NOMO-1 treated with DMSO at 0.1 percent for 48 hours (cell line): ENCODE results near the gene NTN1.
"Not testable (repeated sequence)": the region's sequence is repeated elsewhere in the genome, so short reads cannot be mapped to it uniquely, and the experiment has no call there.

Source experiments
- DNase-seq: peaks from one replicate; lab custom pipeline; 2025; ENCODE audit not compliant: unreplicated experiment; lab: John Stamatoyannopoulos, UW

NTN1 gene

GRCh38 chr17:9151091-9151490, 129.8 kb downstream of the NTN1 start:
- no peak for DNase-seq

DNA sequence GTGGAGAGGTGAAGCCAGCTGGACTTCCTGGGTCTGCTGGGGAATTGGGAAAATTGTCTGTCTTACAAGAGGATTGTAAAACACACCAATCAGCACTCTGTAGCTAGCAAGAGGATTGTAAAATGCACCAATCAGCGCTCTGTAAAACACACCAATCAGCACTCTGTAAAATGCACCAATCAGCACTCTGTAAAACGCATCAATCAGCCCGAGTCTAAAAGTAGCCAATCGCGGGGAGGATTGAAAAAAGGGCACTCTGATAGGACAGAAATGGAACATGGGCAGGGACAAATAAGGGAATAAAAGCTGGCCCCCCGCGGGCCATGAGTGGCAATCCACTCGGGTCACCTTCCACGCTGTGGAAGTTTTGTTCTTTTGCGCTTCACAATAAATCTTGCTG, 130.4 kb downstream of the NTN1 start:
- not testable (repeated sequence) for DNase-seq

DNA sequence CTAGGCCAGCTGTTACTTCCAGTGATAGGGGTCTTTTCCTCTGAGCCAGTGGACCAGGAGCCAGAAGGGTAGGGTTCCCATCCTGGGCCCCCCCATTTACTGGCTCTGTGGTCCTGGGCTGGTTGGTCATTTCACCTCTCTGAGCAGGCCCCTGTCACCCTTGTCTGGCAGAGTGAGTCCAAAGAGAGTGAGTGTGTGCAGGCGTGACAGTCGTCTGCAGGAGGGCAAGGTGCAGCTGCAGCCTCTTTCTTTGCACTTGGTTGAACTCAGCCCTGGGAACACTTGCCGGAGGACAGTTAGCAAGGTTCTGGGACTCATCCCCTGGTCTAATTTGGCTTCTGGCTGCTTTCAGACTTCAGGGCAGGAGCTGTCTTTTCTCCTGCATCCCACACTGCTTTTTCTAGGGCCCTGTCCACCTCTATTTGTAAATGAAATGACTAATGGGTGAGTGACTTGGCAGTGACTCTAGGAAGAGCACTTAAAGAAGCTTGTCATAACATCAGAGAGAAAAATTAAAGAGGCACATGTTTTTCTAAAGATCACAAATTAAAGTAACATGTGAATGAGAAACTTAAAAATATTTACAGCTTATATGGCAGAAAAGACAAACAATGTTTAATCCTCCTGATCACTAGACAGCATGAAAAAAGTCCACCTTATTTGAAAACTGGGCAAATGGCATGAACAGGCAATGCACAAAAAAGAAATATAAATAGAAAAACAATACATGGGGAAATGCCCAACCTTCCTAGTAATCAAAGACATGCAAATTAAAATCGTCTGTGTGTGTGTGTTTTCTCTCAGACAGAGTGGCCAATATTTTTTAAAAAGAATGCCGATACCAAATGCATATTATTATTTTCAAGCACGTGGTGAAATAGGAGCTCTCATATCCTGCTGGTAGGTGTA, 137.5 kb downstream of the NTN1 start:
- no peak for DNase-seq

- DNase-seq, result no peak
Measured at GRCh38 chr17:9162275-9162985, 141.1 kb downstream of the NTN1 start.

- no peak for DNase-seq
Measured at GRCh38 chr17:9166788-9167187, 145.5 kb downstream of the NTN1 start.

DNA sequence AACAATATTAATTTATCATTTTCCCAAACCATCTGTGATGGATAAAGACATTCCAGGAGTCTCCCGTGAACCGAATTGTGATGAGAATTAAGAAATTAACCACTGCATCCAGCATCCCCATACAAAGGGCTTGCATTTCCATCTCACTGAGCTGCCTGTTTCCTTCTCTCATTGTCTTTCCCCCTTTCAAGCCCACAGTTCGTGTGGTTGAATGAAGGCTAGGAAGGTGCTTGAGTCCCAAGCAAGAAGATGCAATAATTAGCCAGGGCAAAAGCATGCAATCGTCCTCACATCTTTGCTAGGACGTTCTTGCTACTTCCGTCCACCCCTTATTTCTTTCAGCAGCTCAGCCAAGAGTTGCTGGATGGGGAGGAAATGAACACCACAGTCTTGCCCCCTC, 146.1 kb downstream of the NTN1 start:
- DNase-seq, result no peak

- no peak for DNase-seq
Measured at GRCh38 chr17:9169116-9169515, 147.8 kb downstream of the NTN1 start.

- no peak for DNase-seq
Measured at GRCh38 chr17:9170336-9170735, 149.0 kb downstream of the NTN1 start.

DNA sequence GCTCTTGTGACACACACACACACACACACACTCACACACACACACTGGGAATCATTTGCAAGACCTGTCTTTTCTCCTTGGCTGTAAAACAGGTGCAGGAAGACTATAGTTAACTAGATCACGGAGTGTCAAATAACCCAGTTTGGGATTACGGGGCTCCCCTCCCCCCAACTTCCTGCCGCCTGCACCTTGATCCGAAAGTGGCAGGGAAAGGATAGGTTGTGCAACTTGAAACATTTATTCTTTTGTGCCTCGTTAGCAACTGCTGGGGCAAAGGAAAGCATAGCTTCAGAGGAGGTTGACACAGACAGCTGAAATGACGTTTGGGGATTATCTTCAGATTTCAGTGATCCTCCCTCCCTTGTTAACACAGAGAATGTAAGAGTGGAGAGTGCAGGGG, 149.5 kb downstream of the NTN1 start:
- DNase-seq, result no peak

DNA sequence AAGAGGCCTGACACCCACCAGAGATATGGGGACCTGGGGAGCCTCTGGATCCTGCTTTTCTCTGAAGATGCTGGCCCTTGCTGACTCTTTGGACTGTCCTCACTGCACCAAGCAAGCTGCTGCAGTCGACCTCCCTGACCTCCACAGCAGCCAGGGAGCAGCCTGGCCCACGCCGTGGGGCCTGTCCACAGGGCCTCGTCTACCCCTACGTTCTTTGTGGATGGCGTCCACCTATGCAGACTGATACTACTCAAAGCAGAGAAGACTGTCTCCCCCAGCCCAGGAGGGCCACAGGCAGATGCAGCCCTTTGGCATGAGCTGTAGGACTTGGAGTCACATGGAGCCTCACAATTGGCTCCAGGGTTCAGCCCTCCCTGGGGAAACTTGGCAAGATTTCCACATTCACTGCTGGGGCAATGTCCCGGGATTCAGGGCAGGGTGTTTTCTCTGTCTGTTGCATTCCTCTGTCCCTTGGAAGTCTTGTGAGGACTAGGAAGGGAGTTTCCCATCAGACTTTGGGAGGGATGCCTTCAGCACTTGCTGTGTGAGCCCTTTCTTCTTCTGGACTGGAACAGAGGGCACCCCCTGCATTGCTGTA, 152.2 kb downstream of the NTN1 start:
- no peak for DNase-seq

DNA sequence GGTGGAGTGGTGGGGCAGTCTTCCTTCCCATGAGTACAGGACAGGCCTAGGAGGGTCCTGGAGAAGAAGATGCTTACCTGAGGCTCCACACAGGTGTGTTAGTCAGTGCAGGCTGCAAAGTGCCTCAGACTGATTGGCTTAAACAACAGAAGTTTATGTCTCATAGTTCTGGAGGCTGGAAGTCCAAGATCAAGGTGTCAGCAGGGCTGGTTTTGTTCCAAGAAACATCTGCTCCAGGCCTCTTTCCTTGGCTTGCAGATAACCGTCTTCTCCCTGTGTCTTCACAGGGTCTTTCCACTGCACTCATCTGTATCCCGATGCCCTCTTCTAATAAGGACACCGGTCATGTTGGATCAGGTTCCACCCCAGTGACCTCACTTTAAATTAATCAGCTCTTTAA, 153.0 kb downstream of the NTN1 start:
- no peak for DNase-seq

DNA sequence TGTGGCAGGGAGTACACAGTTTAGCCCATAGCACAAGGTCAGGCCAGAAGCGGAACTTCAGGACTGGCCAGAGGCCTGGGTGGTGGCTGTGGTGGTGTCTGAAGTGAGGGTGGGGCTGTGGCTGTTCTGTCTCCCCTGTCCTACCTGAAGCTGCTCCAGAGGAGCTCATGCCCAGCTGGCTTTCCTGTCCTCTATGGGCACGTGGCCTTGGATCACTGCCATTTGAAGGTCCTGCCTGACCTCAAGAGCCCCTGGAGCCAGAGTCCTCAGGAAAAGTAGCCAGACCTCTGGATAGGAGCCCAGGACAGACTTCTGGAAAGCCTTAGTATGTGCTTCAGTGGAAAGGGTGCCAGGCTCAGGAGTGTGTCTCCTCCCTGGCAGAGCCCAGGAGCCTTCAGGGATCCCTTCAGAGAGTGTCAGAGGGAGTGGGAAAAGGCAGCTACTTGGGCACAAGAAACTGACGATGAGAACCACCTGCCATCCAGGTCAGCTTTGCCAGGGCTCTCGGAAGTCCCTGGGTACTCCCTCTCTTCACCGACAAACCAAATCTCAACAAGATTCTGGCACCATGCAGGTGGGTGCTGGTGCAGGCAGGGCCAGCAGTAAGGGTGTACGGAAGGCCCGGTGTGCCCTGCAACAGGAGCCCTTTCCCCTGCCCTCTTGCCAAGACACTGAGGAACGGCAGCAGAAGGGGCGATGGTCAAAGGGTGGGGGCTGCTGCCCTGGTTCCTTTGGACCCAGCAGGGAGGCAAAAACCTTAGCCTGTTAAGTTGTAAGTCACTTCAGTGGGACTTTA, 153.7 kb downstream of the NTN1 start:
- DNase-seq, result no peak

GRCh38 chr17:9175700-9176467, 154.6 kb downstream of the NTN1 start:
- no peak for DNase-seq

DNA sequence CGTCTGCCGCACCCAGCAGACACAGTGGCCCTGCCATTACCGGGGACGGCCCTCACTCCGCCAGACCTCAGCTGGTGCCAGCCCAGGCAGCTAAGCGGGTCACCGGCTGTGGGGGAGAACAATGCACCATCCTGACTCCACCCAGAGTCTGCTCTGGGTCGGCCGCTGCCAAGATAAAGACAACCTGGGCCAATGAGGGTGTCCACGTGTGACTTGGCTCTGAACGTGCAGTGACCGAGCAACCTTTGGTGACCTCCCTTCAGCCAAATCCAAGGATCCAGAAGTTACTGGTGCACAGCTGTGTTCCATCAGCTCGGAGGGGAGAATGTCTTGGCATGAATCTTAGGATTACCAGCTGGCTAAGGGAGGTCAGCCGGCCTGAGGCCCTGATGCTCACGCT, 155.9 kb downstream of the NTN1 start:
- DNase-seq, result no peak

DNA sequence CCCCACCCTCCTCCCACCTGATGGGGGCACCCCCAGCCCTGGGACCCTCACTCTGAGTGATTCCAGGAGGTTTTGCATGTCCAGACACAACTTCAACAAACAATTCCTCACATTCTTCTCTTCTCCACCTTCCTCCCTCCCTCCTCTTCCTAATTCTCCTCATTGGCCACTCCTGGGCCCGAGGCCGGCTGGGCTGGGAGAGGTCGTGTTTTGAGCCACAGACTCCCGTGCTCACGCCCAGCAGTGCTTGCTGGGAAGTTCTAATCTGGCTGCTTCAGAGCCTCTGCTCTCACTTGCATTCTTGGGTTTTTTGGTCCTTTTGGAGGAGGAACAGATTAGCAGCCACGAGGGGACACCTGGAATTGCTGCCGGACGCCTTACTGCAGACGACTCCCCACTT, 157.0 kb downstream of the NTN1 start:
- DNase-seq, result no peak

- no peak for DNase-seq
Measured at GRCh38 chr17:9179602-9180001, 158.3 kb downstream of the NTN1 start.

DNA sequence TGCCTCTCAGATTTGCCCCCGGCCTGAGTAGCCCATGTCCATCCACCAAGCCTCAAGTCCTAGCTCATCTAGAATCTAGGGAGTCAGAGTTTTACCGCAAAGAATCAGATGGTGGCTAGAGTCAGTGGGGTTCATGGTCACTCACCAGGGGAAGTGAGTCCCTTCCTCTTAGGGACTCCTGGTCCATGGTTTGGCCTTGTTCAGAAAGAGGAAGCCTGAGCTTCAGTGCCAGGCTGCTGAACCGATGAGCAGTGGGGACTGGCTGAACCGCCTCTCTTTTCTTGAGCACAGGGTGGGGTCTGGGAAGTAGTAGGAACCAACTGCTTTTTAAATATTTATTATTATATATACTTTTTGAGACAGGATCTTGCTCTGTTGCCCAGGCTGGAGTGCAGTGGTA, 160.3 kb downstream of the NTN1 start:
- peak; percentile 63 for DNase-seq

DNA sequence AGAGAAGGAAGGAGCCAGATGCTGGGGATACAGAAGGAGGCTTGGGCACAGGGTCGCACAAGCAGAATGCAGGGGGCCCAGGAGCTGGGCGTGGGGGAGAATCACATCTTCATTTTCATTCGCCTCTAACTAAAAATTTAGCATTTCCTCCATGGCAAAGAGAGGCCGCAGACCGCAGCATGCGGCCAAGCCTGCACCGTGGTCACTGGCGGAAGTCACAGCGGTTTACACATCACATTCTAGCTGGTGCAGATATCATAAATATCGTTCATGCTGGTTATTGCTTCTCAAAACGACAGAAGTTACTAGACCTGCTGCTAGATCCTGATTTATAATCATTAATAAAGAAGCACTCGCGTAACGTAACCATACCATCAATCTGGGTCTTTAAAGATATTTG, 162.0 kb downstream of the NTN1 start:
- peak; percentile 84 for DNase-seq

- no peak for DNase-seq
Measured at GRCh38 chr17:9185142-9185541, 163.8 kb downstream of the NTN1 start.

- peak; percentile 6 for DNase-seq
Measured at GRCh38 chr17:9185688-9186284, 164.5 kb downstream of the NTN1 start.
